ENCODE data around the gene CNN3.

The CNN3 gene

GRCh38 chr1:94899756-94900155, 27.2 kb downstream of the CNN3 start:
- Histone ChIP-seq H3K4me3 (no peak overlapping the region), H3K27ac (no peak overlapping the region)

- Histone ChIP-seq H3K27ac (no peak overlapping the region), H3K4me3 (no peak overlapping the region)
Observed at GRCh38 chr1:94898491-94899385, 28.2 kb downstream of the CNN3 start.

- H3K4me3 ChIP-seq = no peak overlapping the region
- H3K27ac ChIP-seq = no peak overlapping the region
Observed at GRCh38 chr1:94895518-94895917, 31.4 kb downstream of the CNN3 start.

- Histone ChIP-seq H3K27ac (peak overlapping the region in 1 of 21 experiments; percentile 44), H3K4me3 (no peak overlapping the region)
Observed at GRCh38 chr1:94894630-94895029, 32.3 kb downstream of the CNN3 start.

- Histone ChIP-seq H3K4me3 (no peak overlapping the region), H3K27ac (no peak overlapping the region)
Observed at GRCh38 chr1:94892604-94893254, 34.2 kb downstream of the CNN3 start.

- Histone ChIP-seq H3K4me3 (no peak overlapping the region), H3K27ac (no peak overlapping the region)
Observed at GRCh38 chr1:94888201-94888600, 38.7 kb downstream of the CNN3 start.

- Histone ChIP-seq H3K27ac (no peak overlapping the region), H3K4me3 (no peak overlapping the region)
Observed at GRCh38 chr1:94887603-94888171, 39.2 kb downstream of the CNN3 start.

GRCh38 chr1:94887106-94887505, 39.8 kb downstream of the CNN3 start:
- Histone ChIP-seq H3K27ac (no peak overlapping the region), H3K4me3 (no peak overlapping the region)

- Histone ChIP-seq H3K27ac (peak overlapping the region in 1 of 21 experiments; percentile 39), H3K4me3 (no peak overlapping the region)
Observed at GRCh38 chr1:94886361-94886760, 40.5 kb downstream of the CNN3 start.

GRCh38 chr1:94884507-94884906, 42.4 kb downstream of the CNN3 start:
- Histone ChIP-seq H3K4me3 (no peak overlapping the region), H3K27ac (peak overlapping the region in 16 of 21 experiments; percentile 17 to 76 (median 53))

GRCh38 chr1:94884106-94884505, 42.8 kb downstream of the CNN3 start:
- Histone ChIP-seq H3K4me3 (no peak overlapping the region), H3K27ac (peak overlapping the region in 16 of 21 experiments; percentile 17 to 76 (median 53))

- Histone ChIP-seq H3K27ac (peak overlapping the region in 15 of 21 experiments; percentile 17 to 76 (median 54)), H3K4me3 (no peak overlapping the region)
Observed at GRCh38 chr1:94883691-94884090, 43.2 kb downstream of the CNN3 start.

GRCh38 chr1:94878329-94878728, 48.6 kb downstream of the CNN3 start:
- Histone ChIP-seq H3K4me3 (no peak overlapping the region), H3K27ac (no peak overlapping the region)

- H3K27ac ChIP-seq = peak overlapping the region in 6 of 21 experiments; percentile 25 to 75 (median 42)
Observed at GRCh38 chr1:94876362-94876761, 50.5 kb downstream of the CNN3 start.

GRCh38 chr1:94875794-94876193, 51.1 kb downstream of the CNN3 start:
- Histone ChIP-seq H3K4me3 (no peak overlapping the region), H3K27ac (peak overlapping the region in 7 of 21 experiments; percentile 1 to 75 (median 39))

More at GRCh38 chr1:94876362-94876761, 50.5 kb downstream of the CNN3 start:
- no peak overlapping the region for H3K4me3 ChIP-seq

- H3K27ac ChIP-seq = peak overlapping the region in 6 of 21 experiments; percentile 2 to 73 (median 42)
- H3K4me3 ChIP-seq = no peak overlapping the region
Observed at GRCh38 chr1:94874423-94874822, 52.5 kb downstream of the CNN3 start.

GRCh38 chr1:94873520-94874351, 53.2 kb downstream of the CNN3 start:
- Histone ChIP-seq H3K27ac (peak overlapping the region in 6 of 21 experiments; percentile 2 to 73 (median 42)), H3K4me3 (no peak overlapping the region)

- Histone ChIP-seq H3K4me3 (no peak overlapping the region), H3K27ac (peak overlapping the region in 2 of 21 experiments; percentile 18 to 46)
Observed at GRCh38 chr1:94872771-94873495, 54.0 kb downstream of the CNN3 start.

- Histone ChIP-seq H3K27ac (no peak overlapping the region), H3K4me3 (no peak overlapping the region)
Observed at GRCh38 chr1:94871031-94871430, 55.9 kb downstream of the CNN3 start.

Measured in skin epidermis (tissue), 12 donors.